Keratinocyte (primary cell): ENCODE data around the gene NALF2. TPM values are rescaled to one million over a fixed set of nuclear protein-coding genes. Genes with fewer than 3 reads are reported as not detected.

Source experiments
- DNase-seq: peaks from one replicate; pipeline ENCODE4 v3.0.0-alpha.2; 2011; ENCODE audit warnings: low read depth, missing footprints, low spot score
- FAIRE-seq: peaks from 2 replicates; lab custom pipeline; 2011; peaks lifted over from hg19 to GRCh38; lab: Jason Lieb, UNC
- H2AFZ ChIP-seq: 2 replicates; pipeline ENCODE4 v1.6.0; 2012; ENCODE audit warnings: low read length, control low read depth, inconsistent platforms; ENCODE audit not compliant: control insufficient read depth
- H3K27ac ChIP-seq: 2 replicates; pipeline ENCODE4 v1.5.1; 2011; ENCODE audit warnings: low read length; ENCODE audit not compliant: control insufficient read depth, insufficient read depth
- H3K27me3 ChIP-seq: 3 replicates; pipeline ENCODE4 v1.6.0; 2011; ENCODE audit warnings: low read length; ENCODE audit not compliant: control insufficient read depth, insufficient read depth; ENCODE audit errors: extremely low read depth
- H3K36me3 ChIP-seq, 2 experiments: 2 replicates in 1 of 2; 3 replicates in 1 of 2; pipeline ENCODE4 v1.5.1; 2011; ENCODE audit warnings: low read length in 2 of 2, mild to moderate bottlenecking in 1 of 2; ENCODE audit not compliant: control insufficient read depth in 2 of 2, insufficient read depth in 2 of 2; ENCODE audit errors: extremely low read depth in 1 of 2
- H3K4me1 ChIP-seq: 3 replicates; pipeline ENCODE4 v1.5.1; 2011; ENCODE audit warnings: low read length; ENCODE audit not compliant: control insufficient read depth, insufficient read depth; ENCODE audit errors: extremely low read depth
- H3K4me2 ChIP-seq: 3 replicates; pipeline ENCODE4 v1.6.0; 2011; ENCODE audit warnings: low read depth, low read length; ENCODE audit not compliant: control insufficient read depth, insufficient read depth; ENCODE audit errors: extremely low read depth
- H3K4me3 ChIP-seq, 3 experiments: fragments of 200-600 bp in 1 of 3; sonication (generic) in 1 of 3; 2 replicates in 2 of 3; 3 replicates in 1 of 3; pipeline ENCODE4 v1.5.1; 2011 to 2016; ENCODE audit warnings: low read length in 3 of 3, mild to moderate bottlenecking in 3 of 3, control low read depth in 2 of 3, inconsistent platforms in 1 of 3, low read depth in 1 of 3, mixed read lengths in 1 of 3, mixed run types in 1 of 3, moderate library complexity in 1 of 3; ENCODE audit not compliant: control insufficient read depth in 2 of 3, insufficient read depth in 2 of 3; ENCODE audit errors: extremely low read depth in 1 of 3
- H3K79me2 ChIP-seq: 2 replicates; pipeline ENCODE4 v1.6.0; 2012; ENCODE audit warnings: low read length; ENCODE audit not compliant: control insufficient read depth, insufficient read depth
- H3K9ac ChIP-seq: 3 replicates; pipeline ENCODE4 v1.6.0; 2011; ENCODE audit warnings: low read length; ENCODE audit not compliant: control insufficient read depth, insufficient read depth; ENCODE audit errors: extremely low read depth
- H3K9me1 ChIP-seq: 3 replicates; pipeline ENCODE4 v1.6.0; 2011; ENCODE audit warnings: low read length; ENCODE audit not compliant: control insufficient read depth, insufficient read depth; ENCODE audit errors: extremely low read depth
- H3K9me3 ChIP-seq: 2 replicates; pipeline ENCODE4 v1.5.1; 2012; ENCODE audit warnings: low read depth, low read length; ENCODE audit not compliant: control insufficient read depth
- H4K20me1 ChIP-seq: 3 replicates; pipeline ENCODE4 v1.6.0; 2011; ENCODE audit warnings: low read length; ENCODE audit not compliant: control insufficient read depth, insufficient read depth; ENCODE audit errors: extremely low read depth
- CTCF ChIP-seq, 3 experiments: IDR thresholded peaks in 1 of 3; conservative IDR thresholded peaks in 1 of 3; optimal IDR thresholded peaks in 1 of 3; 2 replicates in 2 of 3; 3 replicates in 1 of 3; pipeline versions ENCODE3 to v1.5.1; 2011; ENCODE audit warnings: low read length in 3 of 3, mild to moderate bottlenecking in 3 of 3, moderate library complexity in 2 of 3, control low read depth in 1 of 3, inconsistent platforms in 1 of 3; ENCODE audit not compliant: insufficient read depth in 2 of 3; ENCODE audit errors: extremely low read depth in 1 of 3
- EZH2 ChIP-seq: IDR thresholded peaks from one replicate; pipeline ENCODE4 v1.6.1; 2012; ENCODE audit warnings: inconsistent platforms, mild to moderate bottlenecking, low read length, moderate library complexity
- dilution Hi-C: fragments of 300-500 bp; cut with MboI; formaldehyde crosslinking; loops from one replicate; pipeline ENCODE4 v1.7.0; 2020; ENCODE audit warnings: low sequenced_read_pairs; ENCODE audit not compliant: extremely low pct_ligation_motif_present
- polyA plus RNA-seq, 5 experiments: library from polyadenylated mRNA; depleted of rRNA in 3 of 5; stranded (reverse) in 3 of 5; stranded (forward) in 1 of 5; unstranded in 1 of 5; fragments of >200 nt; gene quantifications; 1 replicate in 1 of 5; 2 replicates in 3 of 5; 3 replicates in 1 of 5; pipeline versions ENCODE4 v1.2.1 to v1.2.3, GENCODE V29; 2011 to 2012; ENCODE audit warnings: missing spikeins in 2 of 5, low read depth in 1 of 5, low replicate concordance in 1 of 5

Gene NALF2
- polyA plus RNA-seq, 1 donor (not counting 4 experiments of a cell fraction or from before 2014, with no cell fraction given) = 2.5 TPM

GRCh38 chrX:69489625-69490024 is 14.5 kb upstream of the NALF2 start:
- no peaks in the 10 kb centered on the region for H3K36me3 ChIP-seq
- DNase-seq (no peak), FAIRE-seq (no peak)
- no peak overlapping the region for H3K4me2 ChIP-seq
- H3K9ac ChIP-seq = no peak overlapping the region
- no peaks in the 10 kb centered on the region for H3K9me3 ChIP-seq
- H3K4me1 ChIP-seq = peaks cover 11% of the 10 kb centered on the region
- H3K27ac ChIP-seq = no peak overlapping the region
- no peaks in the 10 kb centered on the region for H3K9me1 ChIP-seq
- TF ChIP-seq CTCF (optimal IDR thresholded peaks at IDR 0.05 in 1 of 3, IDR thresholded peaks at IDR 0.05 in 1 of 3, conservative IDR thresholded peaks at IDR 0.05 in 1 of 3; ENCODE audit: extremely low read depth in 1 of 3, insufficient read depth in 2 of 3, low read length in 3 of 3) = no peak
- no peaks in the 10 kb centered on the region for H4K20me1 ChIP-seq
- H3K4me3 ChIP-seq = no peak overlapping the region
- H3K27me3 ChIP-seq = no peaks in the 10 kb centered on the region
- no peaks in the 10 kb centered on the region for H3K79me2 ChIP-seq
- no peak overlapping the region for H2AFZ ChIP-seq
- dilution Hi-C loops = no loop called here

GRCh38 chrX:69493193-69493592 is 10.9 kb upstream of the NALF2 start:
- DNase-seq = no peak
- Histone ChIP-seq H3K27ac (peak overlapping the region; percentile 19), H3K9me3 (no peaks in the 10 kb centered on the region), H3K27me3 (no peaks in the 10 kb centered on the region), H3K9me1 (no peaks in the 10 kb centered on the region), H2AFZ (no peak overlapping the region), H3K4me1 (peaks cover 11% of the 10 kb centered on the region), H3K4me2 (peak overlapping the region; percentile 69), H3K79me2 (no peaks in the 10 kb centered on the region), H3K9ac (no peak overlapping the region), H3K4me3 (peak overlapping the region in 1 of 3 experiments; percentile 41), H3K36me3 (no peaks in the 10 kb centered on the region), H4K20me1 (no peaks in the 10 kb centered on the region)
- no peak for TF ChIP-seq EZH2
- peak; percentile 34 to 53 (median 46) for TF ChIP-seq CTCF (optimal IDR thresholded peaks at IDR 0.05 in 1 of 3, IDR thresholded peaks at IDR 0.05 in 1 of 3, conservative IDR thresholded peaks at IDR 0.05 in 1 of 3; ENCODE audit: extremely low read depth in 1 of 3, insufficient read depth in 2 of 3, low read length in 3 of 3)
- dilution Hi-C loops = no loop called here
- no peak for FAIRE-seq
